ENCODE results near the gene USP9X. TPM values are rescaled to one million over a fixed set of nuclear protein-coding genes. Genes with fewer than 3 reads are reported as not detected.

USP9X gene
- total and polyA plus RNA-seq, 2 of the 8 experiments (the other 6 are each of a cell fraction or from before 2014, with no cell fraction given) = 79.2 to 300 TPM

- POLR2A ChIA-PET (ENCODE audit: partially characterized antibody) = interaction anchor here (0.6 to 0.8 kb wide), 2 partner anchors 33 to 230 kb away, joined by 3 read pairs; no protein-coding TSS in a partner anchor
- no peak overlapping the region for H2BK5ac ChIP-seq (ENCODE audit: low read depth, low read length)
- H2BK20ac ChIP-seq (ENCODE audit: low read length) = no peak overlapping the region
- H4K5ac ChIP-seq (ENCODE audit: insufficient read length, low read depth, low read length) = no peak overlapping the region
- FAIRE-seq (peak; percentile 48), DNase-seq (ENCODE audit: low read depth in 1 of 2, low spot score in 2 of 2) (no peak)
- 69% methylated on average over 5 of the region's 5 CpGs; no CpG with 5 or more reads in 1 of the 2 experiments for WGBS, 2 experiments (ENCODE audit: extremely low coverage in 1 of 2, insufficient coverage in 1 of 2, insufficient read length in 1 of 2, insufficient replicate concordance in 2 of 2, low coverage in 1 of 2, low lambda C conversion rate in 2 of 2, missing lambda C conversion rate in 1 of 2)
- no peak overlapping the region for H3K14ac ChIP-seq (ENCODE audit: insufficient read length)
- H3K27me3 ChIP-seq (replicated peaks in 1 of 4; ENCODE audit: control insufficient read depth in 3 of 4, extremely low read depth in 1 of 4, insufficient read depth in 3 of 4, low read length in 3 of 4) = no peaks in the 10 kb centered on the region
- H4K8ac ChIP-seq (ENCODE audit: extremely low read depth, insufficient read depth, low read length) = no peak overlapping the region
- peak overlapping the region; percentile 5 to 100 (median 90); a peak in 7 of 8 replicates for H3K4me3 ChIP-seq (ENCODE audit: extremely low read depth in 1 of 4, insufficient read depth in 2 of 4, low read depth in 3 of 4, low read length in 4 of 4)
- no peak overlapping the region for H2BK15ac ChIP-seq (ENCODE audit: low read length)
- TF ChIP-seq RBBP5 (IDR thresholded peaks at IDR 0.05; ENCODE audit: borderline replicate concordance, low read depth, low read length) (no peak), SUZ12 (IDR thresholded peaks at IDR 0.05; ENCODE audit: low read length) (no peak), POLR2A (IDR thresholded peaks at IDR 0.05; ENCODE audit: control extremely low read depth in 1 of 2, low read depth in 2 of 2, low read length in 2 of 2) (no peak), TAF1 (IDR thresholded peaks at IDR 0.05; ENCODE audit: low read depth, low read length) (no peak), SIX5 (IDR thresholded peaks at IDR 0.05; ENCODE audit: low read depth, low read length) (no peak)
- no peak overlapping the region for H3K27ac ChIP-seq (ENCODE audit: low read depth, low read length)
- CTCF ChIA-PET (ENCODE audit: partially characterized antibody) = interaction anchor here (0.6 to 2.5 kb wide), 5 partner anchors 23 to 624 kb away, joined by 3 to 6 read pairs (median 4); no protein-coding TSS in a partner anchor
- H2AFZ ChIP-seq (ENCODE audit: low read length) = no peak overlapping the region
- peaks cover 17 to 24% of the 10 kb centered on the region in 2 experiments for H4K20me1 ChIP-seq (replicated peaks in 1 of 2; ENCODE audit: control insufficient read depth in 1 of 2, insufficient read depth in 2 of 2, low read length in 2 of 2)
- no peak overlapping the region for H2AK5ac ChIP-seq (ENCODE audit: low read depth, low read length)
- H4K91ac ChIP-seq (replicated peaks; ENCODE audit: insufficient read length, low read length) = no peak overlapping the region
- H3K9ac ChIP-seq (replicated peaks in 1 of 4; ENCODE audit: extremely low read depth in 1 of 4, low read depth in 3 of 4, low read length in 3 of 4) = no peak overlapping the region; a peak in 1 of 7 replicates
- peak overlapping the region; percentile 72 to 88 for H3K4me2 ChIP-seq (ENCODE audit: insufficient read depth in 1 of 2, low read depth in 2 of 2, low read length in 2 of 2)
- H3K79me2 ChIP-seq (ENCODE audit: control insufficient read depth in 1 of 2, insufficient read depth in 2 of 2, low read length in 2 of 2) = peaks cover 74 to 100% of the 10 kb centered on the region in 2 experiments
- H3K4ac ChIP-seq (replicated peaks; ENCODE audit: insufficient read length, low read depth, low read length) = no peak overlapping the region
- peaks cover 0 to 75% (median 2%) of the 10 kb centered on the region in 4 experiments; a peak in 4 of 8 replicates for H3K36me3 ChIP-seq (ENCODE audit: control insufficient read depth in 2 of 4, insufficient read depth in 4 of 4, low read length in 3 of 4)
- H3K9me3 ChIP-seq (ENCODE audit: insufficient read depth in 2 of 2, low read depth in 1 of 2, low read length in 1 of 2) = no peaks in the 10 kb centered on the region
- H3K4me1 ChIP-seq (replicated peaks in 1 of 4; ENCODE audit: control insufficient read depth in 3 of 4, insufficient read depth in 4 of 4, low read length in 3 of 4) = peaks cover 0 to 11% (median 2%) of the 10 kb centered on the region in 4 experiments; a peak in 3 of 7 replicates
- H2BK120ac ChIP-seq (replicated peaks; ENCODE audit: low read depth, low read length) = no peak overlapping the region
- H3K23ac ChIP-seq (ENCODE audit: insufficient read length) = no peak overlapping the region
- no peak overlapping the region for H3K56ac ChIP-seq (replicated peaks; ENCODE audit: insufficient read length, low read depth, low read length)
- no peak overlapping the region for H3K18ac ChIP-seq (ENCODE audit: extremely low read depth, low read length)
- H3K79me1 ChIP-seq (ENCODE audit: low read depth, low read length) = no peaks in the 10 kb centered on the region
- H2BK12ac ChIP-seq (ENCODE audit: low read depth, low read length) = no peak overlapping the region
- no peaks in the 10 kb centered on the region for H3K23me2 ChIP-seq (ENCODE audit: low read depth, low read length)
These were observed 5.5 kb downstream of the USP9X start for GRCh38 chrX:41090568-41091238.

Data from H1 (cell line).